GM12891 (cell line): ENCODE measurements around the gene C10orf90.

Experiments
- POLR2A ChIP-seq: IDR thresholded peaks from 2 replicates; pipeline ENCODE4 v1.6.1; 2011; ENCODE audit warnings: low read depth, low read length, control low read depth
- POLR2AphosphoS5 ChIP-seq: IDR thresholded peaks from 2 replicates; pipeline ENCODE4 v1.6.1; 2011; ENCODE audit warnings: low read depth, low read length, control low read depth
- TAF1 ChIP-seq: IDR thresholded peaks from 2 replicates; pipeline ENCODE4 v1.6.1; 2011; ENCODE audit warnings: low read depth, low read length, control low read depth

DNA sequence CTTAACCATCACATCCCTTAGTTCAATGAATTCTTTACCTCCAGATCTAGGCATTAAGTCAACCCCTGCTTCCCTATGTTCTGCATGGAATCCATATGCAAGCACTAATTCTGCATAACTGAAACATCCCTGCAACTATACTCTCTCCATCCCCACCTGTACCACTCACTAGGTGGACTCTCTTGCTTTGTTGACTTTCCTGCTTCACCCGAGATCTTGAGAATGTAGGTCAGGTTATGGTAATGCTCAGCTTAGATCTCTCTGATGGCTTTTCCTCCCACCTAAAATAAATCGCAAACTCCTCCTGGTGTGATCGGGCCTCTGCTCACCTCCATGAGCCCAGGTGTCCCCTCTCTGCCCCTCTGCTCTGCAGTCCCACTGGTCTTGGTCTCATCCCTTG lies 189.8 kb downstream of the C10orf90 start:
- TF ChIP-seq POLR2A (no peak), POLR2AphosphoS5 (no peak), TAF1 (no peak)
